Activated naive CD4-positive, alpha-beta T cell treated with anti-CD3 and anti-CD28 coated beads, Interleukin-2, amount 50 U/mL, for 24 hours (primary cell): ENCODE results near the gene SMIM8.
"Not testable (repeated sequence)": the region's sequence is repeated elsewhere in the genome, so short reads cannot be mapped to it uniquely, and the experiment has no call there.

Source experiments
- H3K27ac Mint-ChIP-seq: one replicate; pipeline ENCODE4 v1.8.0; 2021; ENCODE audit warnings: mild to moderate bottlenecking, mixed read lengths
- H3K27me3 Mint-ChIP-seq: one replicate; pipeline ENCODE4 v1.8.0; 2021; ENCODE audit warnings: mixed read lengths
- H3K36me3 Mint-ChIP-seq: one replicate; pipeline ENCODE4 v1.8.0; 2021; ENCODE audit warnings: mixed read lengths
- H3K4me1 Mint-ChIP-seq: one replicate; pipeline ENCODE4 v1.8.0; 2021; ENCODE audit warnings: mixed read lengths
- H3K4me3 Mint-ChIP-seq: one replicate; pipeline ENCODE4 v1.8.0; 2021; ENCODE audit warnings: mild to moderate bottlenecking, mixed read lengths
- H3K9me3 Mint-ChIP-seq: one replicate; pipeline ENCODE4 v1.8.0; 2021; ENCODE audit warnings: mixed read lengths

Gene SMIM8, protein sequence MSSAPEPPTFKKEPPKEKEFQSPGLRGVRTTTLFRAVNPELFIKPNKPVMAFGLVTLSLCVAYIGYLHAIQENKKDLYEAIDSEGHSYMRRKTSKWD

DNA sequence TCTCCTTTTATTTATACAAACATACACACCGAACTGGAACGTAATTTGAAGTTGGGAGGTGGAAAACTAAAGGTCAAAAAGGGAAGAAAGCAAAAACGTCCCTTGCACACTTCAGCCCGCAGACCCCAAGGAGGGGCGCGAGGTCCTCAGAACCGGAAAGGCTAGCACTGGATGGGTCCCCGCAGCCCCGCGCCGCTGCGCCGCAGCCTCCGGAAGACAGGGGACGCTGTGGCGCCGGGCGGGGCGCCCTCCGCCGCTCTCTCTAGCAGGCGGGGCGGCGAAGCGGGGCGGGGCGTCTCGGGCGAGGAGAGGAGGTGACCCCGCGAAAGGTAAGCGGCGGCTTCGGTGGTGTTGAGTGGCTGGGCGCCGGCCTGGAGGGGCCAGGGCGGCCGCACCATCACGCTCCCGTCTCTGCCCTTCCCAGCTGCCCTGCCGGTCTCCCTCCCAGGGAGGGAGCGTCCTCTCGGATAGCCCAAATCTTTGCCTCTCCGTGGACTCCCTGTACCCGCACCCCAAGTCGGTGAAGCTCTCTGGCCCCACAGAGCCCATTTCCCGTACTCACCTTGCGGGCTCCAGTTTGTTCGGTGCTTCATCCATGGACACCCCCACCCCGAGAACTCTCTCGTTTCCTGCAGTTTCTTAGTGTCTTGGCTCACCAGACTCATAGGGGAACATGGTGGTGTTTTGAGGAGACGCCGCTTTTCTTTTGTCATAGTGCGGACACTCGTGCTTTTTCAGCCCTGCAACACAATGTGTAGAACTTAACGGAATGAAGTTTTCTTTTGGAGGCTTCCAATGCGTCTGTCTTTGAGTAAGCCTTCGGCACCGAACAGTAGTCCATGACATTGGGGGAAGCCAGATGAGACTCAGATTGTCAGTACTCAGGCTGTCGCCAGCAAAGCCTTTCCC, at the start of gene SMIM8:
Gene SMIM8, plus strand, starts transcription at position 285 of the 909 bp plus-strand sequence. CDS start 14,444 bp downstream, outside the sequence.
- peaks cover 6% of the 10 kb centered on the region for H3K36me3 Mint-ChIP-seq
- no peaks in the 10 kb centered on the region for H3K27me3 Mint-ChIP-seq
- peaks cover 6% of the 10 kb centered on the region for H3K9me3 Mint-ChIP-seq
- peak within 1 kb of the TSS; percentile 91 for H3K27ac Mint-ChIP-seq
- H3K4me3 Mint-ChIP-seq = peak within 1 kb of the TSS; percentile 97
- peaks cover 23% of the 10 kb centered on the region for H3K4me1 Mint-ChIP-seq

DNA sequence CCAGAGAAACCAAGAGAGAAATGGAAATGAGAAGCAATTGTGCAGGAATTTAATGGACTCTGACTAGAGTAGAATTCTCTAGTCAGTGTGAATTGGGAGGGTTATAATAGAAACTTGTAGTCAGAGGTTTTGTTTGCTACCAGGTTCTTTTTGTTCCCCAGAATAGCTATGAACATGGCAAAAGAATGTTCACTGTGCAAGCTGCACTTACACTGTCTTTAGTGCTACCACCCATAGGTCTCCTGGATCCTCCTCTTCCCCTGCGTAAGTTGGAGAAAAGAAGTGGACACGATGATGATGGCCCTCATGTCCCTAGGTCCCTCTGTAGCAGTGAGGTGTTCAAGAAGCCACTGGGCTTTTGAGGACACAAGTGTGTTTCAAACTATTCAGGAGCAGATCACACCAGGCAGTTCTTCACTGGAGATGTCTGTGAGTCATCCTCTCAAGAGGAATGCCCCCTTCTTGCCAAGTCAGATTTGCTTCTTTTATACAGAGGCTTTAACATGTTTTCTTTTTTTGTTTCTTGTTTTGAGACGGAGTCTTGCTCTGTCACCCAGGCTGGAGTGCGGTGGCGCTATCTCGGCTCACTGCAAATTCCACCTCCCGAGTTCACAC, 47.6 kb upstream of the SMIM8 start:
- H3K27ac Mint-ChIP-seq = peak overlapping the region; percentile 56
- no peak overlapping the region for H3K4me3 Mint-ChIP-seq
- no peaks in the 10 kb centered on the region for H3K36me3 Mint-ChIP-seq

DNA sequence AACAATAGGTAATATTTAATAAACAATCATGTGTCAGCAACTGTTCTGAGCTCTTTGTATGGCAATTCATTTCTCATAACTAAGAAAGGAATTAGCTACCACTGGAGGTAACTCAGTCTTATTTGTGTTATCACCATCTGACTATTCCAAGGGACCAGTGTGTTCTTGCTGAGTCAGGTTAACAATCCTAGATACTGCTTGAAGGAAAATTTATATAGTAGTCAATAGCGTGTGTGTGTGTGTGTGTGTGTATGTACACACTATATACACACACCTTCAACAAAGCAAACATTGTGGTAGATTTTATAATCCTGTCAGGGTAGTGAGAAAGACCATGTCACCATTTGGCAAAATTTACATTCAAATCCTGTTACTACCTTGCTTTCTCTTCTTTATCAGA, 45.8 kb upstream of the SMIM8 start:
- H3K9me3 Mint-ChIP-seq = peaks cover 6% of the 10 kb centered on the region
- H3K4me3 Mint-ChIP-seq = no peak overlapping the region
- no peaks in the 10 kb centered on the region for H3K36me3 Mint-ChIP-seq
- H3K4me1 Mint-ChIP-seq = peaks cover 26% of the 10 kb centered on the region
- H3K27ac Mint-ChIP-seq = peak overlapping the region; percentile 13
- no peaks in the 10 kb centered on the region for H3K27me3 Mint-ChIP-seq

More for the DNA sequence above, 47.6 kb upstream of the SMIM8 start:
- Mint-ChIP-seq H3K9me3 (peaks cover 6% of the 10 kb centered on the region), H3K27me3 (no peaks in the 10 kb centered on the region), H3K4me1 (peaks cover 11% of the 10 kb centered on the region)

DNA sequence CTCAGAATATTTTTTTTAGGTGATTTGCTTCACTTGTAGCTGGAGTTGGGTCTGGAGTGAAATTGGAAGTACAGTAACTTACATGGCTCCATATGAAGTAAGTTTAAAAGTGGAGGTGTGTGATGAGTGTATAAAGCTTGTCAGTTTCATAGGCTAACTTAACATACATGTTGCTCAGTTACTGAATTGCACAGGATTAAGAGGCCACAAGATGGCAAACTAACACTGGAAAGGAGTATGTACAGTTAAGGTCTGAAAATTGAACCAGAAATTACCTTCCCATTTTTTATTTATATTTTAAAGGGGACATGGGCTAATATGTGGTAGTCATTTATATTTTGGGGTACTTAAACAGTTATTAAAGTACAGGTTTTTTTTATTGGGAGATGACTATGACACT, 45.3 kb upstream of the SMIM8 start:
- Mint-ChIP-seq H3K27me3 (no peaks in the 10 kb centered on the region), H3K4me3 (no peak overlapping the region)

DNA sequence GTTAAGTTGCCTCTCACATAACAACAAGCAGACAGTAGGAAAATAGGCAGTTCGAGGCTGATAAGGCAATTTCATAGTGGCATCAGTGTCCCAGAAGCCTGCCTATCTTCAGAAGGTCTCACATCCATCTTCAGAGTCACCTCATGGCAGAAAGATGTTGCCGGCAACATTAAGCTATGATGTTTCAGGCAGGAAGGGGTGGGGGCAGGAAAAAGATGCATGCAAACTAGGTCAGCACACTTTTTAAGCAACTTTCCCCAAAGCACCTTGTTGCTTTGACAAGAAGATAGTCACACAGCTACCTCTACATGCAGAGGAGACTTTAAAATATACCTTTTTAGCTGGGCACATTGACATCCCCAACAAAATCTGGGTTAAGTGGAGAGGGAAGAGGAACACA, 43.2 kb upstream of the SMIM8 start:
- no peak overlapping the region for H3K4me3 Mint-ChIP-seq
- H3K27ac Mint-ChIP-seq = no peak overlapping the region

More for the DNA sequence above, 45.3 kb upstream of the SMIM8 start:
- peaks cover 4% of the 10 kb centered on the region for H3K9me3 Mint-ChIP-seq
- no peaks in the 10 kb centered on the region for H3K36me3 Mint-ChIP-seq
- H3K4me1 Mint-ChIP-seq = peaks cover 30% of the 10 kb centered on the region
- H3K27ac Mint-ChIP-seq = no peak overlapping the region

DNA sequence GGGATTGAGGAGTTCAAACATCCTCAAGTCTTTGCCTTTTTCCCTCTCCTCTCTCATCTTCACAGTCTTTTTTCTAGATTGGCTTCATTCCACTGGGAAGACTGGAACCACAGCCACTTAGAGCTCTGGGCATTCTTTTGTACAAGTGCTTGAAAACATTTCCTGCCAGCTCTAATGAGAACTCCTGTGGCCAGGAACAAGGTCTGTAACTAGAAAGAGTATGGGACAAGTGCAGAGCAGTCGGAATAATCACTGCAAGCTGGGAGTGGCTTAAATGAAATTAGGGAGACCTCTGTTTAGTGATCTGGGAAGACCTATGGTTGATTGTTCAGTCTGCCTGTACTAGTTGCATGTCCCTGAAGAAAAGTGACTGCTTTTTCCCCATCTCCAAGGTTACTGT, 41.0 kb upstream of the SMIM8 start:
- Mint-ChIP-seq H3K9me3 (no peaks in the 10 kb centered on the region), H3K4me1 (peaks cover 34% of the 10 kb centered on the region), H3K27ac (no peak overlapping the region), H3K4me3 (no peak overlapping the region), H3K27me3 (no peaks in the 10 kb centered on the region), H3K36me3 (no peaks in the 10 kb centered on the region)

More for the DNA sequence above, 43.2 kb upstream of the SMIM8 start:
- Mint-ChIP-seq H3K36me3 (no peaks in the 10 kb centered on the region), H3K9me3 (no peaks in the 10 kb centered on the region), H3K27me3 (no peaks in the 10 kb centered on the region), H3K4me1 (peaks cover 30% of the 10 kb centered on the region)

DNA sequence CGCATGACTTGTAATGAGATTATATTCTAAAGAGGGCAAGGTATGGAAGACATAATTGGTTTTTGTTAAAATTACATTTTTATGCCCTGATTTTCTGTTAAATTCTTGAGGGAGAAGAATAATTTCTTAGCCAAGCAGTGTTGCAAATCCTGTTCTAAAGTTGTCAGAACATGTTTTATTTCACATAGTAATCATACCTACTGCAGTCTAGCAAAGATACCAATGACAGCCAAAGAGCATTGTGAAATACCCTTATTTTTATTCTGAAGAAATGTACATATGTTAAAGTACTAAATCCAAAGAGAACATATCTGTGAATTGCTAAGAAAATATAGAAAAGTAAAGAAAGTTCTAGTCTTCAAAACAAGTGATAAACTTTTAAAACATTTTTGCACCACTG, 39.6 kb upstream of the SMIM8 start:
- H3K27me3 Mint-ChIP-seq = peaks cover 1% of the 10 kb centered on the region
- no peaks in the 10 kb centered on the region for H3K9me3 Mint-ChIP-seq
- H3K4me3 Mint-ChIP-seq = no peak overlapping the region
- no peaks in the 10 kb centered on the region for H3K36me3 Mint-ChIP-seq
- no peak overlapping the region for H3K27ac Mint-ChIP-seq
- peaks cover 34% of the 10 kb centered on the region for H3K4me1 Mint-ChIP-seq

DNA sequence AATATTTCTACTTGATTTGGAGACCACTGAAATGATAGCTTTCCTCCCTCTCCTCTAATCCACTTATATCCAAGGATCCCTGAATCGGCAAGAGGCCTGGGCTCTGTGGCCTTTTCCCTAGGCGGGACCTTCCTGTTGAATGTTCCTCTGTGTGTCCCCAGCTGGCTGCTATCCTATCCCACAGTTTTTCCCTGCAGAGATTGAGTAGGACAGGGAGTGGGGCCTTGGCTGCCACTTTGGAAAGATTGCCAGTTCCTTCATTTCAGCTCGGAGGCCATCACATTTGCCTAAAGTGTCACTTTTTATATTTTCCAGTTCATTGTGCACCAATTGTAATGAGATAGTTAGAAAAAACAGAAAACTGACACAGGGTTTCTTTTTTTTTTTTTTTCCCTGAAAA, 38.9 kb upstream of the SMIM8 start:
- H3K4me1 Mint-ChIP-seq = peaks cover 34% of the 10 kb centered on the region
- H3K9me3 Mint-ChIP-seq = no peaks in the 10 kb centered on the region
- H3K27me3 Mint-ChIP-seq = peaks cover 1% of the 10 kb centered on the region
- H3K36me3 Mint-ChIP-seq = no peaks in the 10 kb centered on the region
- no peak overlapping the region for H3K4me3 Mint-ChIP-seq
- peak overlapping the region; percentile 46 for H3K27ac Mint-ChIP-seq

DNA sequence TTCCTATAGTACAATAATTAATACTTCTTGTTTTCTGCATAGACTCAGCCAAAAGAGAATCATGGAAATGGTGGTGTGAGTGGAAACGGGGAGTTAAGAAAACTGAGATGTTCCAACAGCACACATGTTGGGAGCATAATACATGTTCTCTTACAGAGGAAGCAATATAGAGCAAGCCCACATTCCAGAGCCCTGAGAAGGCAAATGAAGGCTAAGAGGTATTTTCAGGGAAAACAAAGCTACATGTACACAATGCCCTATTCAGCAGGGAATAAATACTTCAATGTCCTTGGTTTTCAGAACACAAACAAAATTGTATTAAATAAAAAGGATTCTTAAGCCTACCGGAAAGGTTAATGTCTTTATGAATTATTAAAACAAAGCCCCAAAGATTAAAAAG, 35.1 kb upstream of the SMIM8 start:
- no peak overlapping the region for H3K27ac Mint-ChIP-seq
- H3K36me3 Mint-ChIP-seq = no peaks in the 10 kb centered on the region
- no peaks in the 10 kb centered on the region for H3K9me3 Mint-ChIP-seq
- H3K4me3 Mint-ChIP-seq = no peak overlapping the region
- H3K4me1 Mint-ChIP-seq = peaks cover 4% of the 10 kb centered on the region
- H3K27me3 Mint-ChIP-seq = peaks cover 4% of the 10 kb centered on the region

DNA sequence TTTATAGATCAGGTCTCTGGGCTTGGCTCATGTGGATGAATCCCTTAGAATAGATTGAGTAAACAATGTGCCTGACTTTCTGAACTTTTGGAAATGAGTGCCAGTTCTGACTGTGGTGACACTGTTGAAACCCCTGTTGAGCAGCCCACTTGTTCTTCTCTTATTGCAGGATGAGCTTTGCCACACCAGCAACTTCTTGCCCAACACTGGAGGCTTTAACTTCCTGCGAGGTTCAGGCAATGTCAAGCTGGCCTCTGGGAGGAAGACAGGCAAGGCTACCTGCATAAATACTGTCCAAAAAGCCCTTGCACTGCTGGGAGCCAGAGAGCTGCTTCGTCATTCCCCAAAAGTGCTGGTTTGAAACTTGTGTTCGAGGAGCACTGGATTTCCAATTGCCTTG, 32.8 kb upstream of the SMIM8 start:
- H3K4me1 Mint-ChIP-seq = peaks cover 4% of the 10 kb centered on the region
- no peak overlapping the region for H3K27ac Mint-ChIP-seq
- H3K36me3 Mint-ChIP-seq = peaks cover 1% of the 10 kb centered on the region
- no peak overlapping the region for H3K4me3 Mint-ChIP-seq
- H3K27me3 Mint-ChIP-seq = peaks cover 9% of the 10 kb centered on the region
- H3K9me3 Mint-ChIP-seq = no peaks in the 10 kb centered on the region

DNA sequence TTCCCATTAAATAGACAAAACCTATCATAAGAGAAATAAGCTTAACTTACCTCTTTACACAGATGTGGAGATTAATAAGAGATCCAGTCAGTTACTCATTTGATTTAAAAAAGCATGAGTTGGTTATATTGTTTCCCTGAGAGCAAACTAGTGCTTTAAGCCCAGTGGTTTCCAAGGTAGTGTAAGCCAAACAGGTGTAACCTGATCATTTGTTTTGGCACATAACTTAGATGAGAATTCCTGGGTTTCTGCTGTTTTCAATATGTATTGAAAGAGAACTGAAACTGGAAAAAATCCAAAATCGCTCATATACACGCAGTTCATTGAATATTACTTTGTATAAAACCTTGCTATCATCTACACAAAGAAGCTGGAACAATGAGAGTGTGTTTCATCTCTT, 30.5 kb upstream of the SMIM8 start:
- Mint-ChIP-seq H3K4me1 (no peaks in the 10 kb centered on the region), H3K27me3 (peaks cover 21% of the 10 kb centered on the region), H3K36me3 (peaks cover 3% of the 10 kb centered on the region), H3K4me3 (no peak overlapping the region), H3K27ac (no peak overlapping the region), H3K9me3 (no peaks in the 10 kb centered on the region)

DNA sequence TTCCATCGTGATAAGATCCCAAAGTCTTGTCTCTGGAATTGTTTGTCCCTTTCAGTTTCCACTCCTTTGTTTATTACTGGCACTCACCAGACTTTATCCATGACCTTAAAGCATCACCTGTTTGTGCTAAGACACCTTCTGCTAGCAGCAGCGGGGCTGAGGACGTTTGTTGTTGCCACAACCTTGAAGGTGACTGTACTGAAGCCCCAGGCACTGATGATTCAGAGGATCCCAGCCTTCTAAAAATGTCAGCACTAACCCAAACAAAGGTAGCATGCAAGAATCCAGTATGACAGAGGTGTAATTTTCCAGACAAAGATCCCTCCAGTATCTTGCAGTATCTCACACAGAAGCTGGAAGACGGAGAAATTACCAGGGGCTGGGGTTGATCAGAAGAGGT, 28.9 kb upstream of the SMIM8 start:
- H3K27me3 Mint-ChIP-seq = peaks cover 27% of the 10 kb centered on the region
- no peak overlapping the region for H3K27ac Mint-ChIP-seq
- H3K9me3 Mint-ChIP-seq = no peaks in the 10 kb centered on the region
- H3K4me1 Mint-ChIP-seq = no peaks in the 10 kb centered on the region
- H3K36me3 Mint-ChIP-seq = peaks cover 3% of the 10 kb centered on the region
- H3K4me3 Mint-ChIP-seq = no peak overlapping the region

DNA sequence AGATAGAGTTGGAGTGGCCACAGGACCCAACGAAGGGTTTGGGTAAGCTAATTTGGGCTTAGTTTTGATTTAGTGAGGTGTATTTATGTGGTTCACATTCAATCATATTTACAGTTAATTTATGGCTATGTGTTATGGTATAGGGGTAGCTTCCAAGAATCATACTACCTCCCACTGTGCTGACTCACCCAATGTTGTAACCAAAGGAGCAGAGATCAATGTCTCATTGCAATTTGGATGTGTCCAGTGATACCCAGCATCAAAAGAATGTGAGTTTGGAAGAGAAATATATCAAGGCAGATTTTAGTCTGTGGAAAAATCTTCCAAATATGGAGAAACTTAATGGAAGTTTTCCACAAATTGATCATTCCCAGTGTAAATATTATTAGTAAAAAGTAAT, 25.3 kb upstream of the SMIM8 start:
- no peak overlapping the region for H3K4me3 Mint-ChIP-seq
- peaks cover 41% of the 10 kb centered on the region for H3K27me3 Mint-ChIP-seq
- no peaks in the 10 kb centered on the region for H3K9me3 Mint-ChIP-seq
- no peaks in the 10 kb centered on the region for H3K4me1 Mint-ChIP-seq
- H3K36me3 Mint-ChIP-seq = peaks cover 3% of the 10 kb centered on the region
- H3K27ac Mint-ChIP-seq = no peak overlapping the region

DNA sequence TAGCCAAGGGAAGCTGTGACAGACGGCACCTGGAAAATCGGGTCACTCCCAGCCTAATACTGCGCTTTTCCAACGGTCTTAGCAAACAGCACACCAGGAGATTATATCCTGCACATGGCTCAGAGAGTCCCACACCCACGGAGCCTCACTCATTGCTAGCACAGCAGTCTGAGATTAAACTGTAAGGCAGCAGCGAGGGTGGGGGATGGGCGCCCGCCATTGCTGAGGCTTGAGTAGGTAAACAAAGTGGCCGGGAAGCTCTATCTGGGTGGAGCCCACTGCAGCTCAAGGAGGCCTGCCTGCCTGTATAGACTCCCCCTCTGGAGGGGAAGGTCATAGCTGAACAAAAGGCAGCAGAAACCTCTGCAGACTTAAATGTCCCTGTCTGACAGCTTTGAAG, 21.1 kb upstream of the SMIM8 start:
- H3K4me3 Mint-ChIP-seq, H3K4me1 Mint-ChIP-seq, H3K36me3 Mint-ChIP-seq, H3K9me3 Mint-ChIP-seq, H3K27ac Mint-ChIP-seq: not testable (repeated sequence)
- H3K27me3 Mint-ChIP-seq = peaks cover 41% of the 10 kb centered on the region

DNA sequence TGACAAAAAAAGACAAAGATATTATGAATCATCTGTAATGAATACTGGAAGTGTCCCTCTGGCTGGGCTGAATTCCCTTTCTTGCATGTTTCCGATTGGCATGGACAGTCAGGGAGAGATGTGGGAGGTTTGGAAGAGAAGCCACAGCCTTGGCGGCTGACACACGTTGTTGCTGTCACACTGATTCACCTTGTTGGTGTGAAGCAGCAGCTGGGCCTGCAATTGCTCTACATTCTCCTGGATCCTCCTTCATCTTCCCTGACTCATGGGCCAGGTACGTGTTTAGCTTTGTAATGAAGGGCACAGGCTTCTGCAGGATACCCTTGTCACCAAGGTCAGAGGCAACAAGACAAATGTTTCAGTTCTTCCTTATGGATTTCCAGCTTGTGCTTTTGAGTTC, 13.4 kb upstream of the SMIM8 start:
- no peaks in the 10 kb centered on the region for H3K36me3 Mint-ChIP-seq
- peaks cover 2% of the 10 kb centered on the region for H3K9me3 Mint-ChIP-seq
- H3K4me1 Mint-ChIP-seq = no peaks in the 10 kb centered on the region
- peaks cover 9% of the 10 kb centered on the region for H3K27me3 Mint-ChIP-seq
- no peak overlapping the region for H3K4me3 Mint-ChIP-seq
- no peak overlapping the region for H3K27ac Mint-ChIP-seq

DNA sequence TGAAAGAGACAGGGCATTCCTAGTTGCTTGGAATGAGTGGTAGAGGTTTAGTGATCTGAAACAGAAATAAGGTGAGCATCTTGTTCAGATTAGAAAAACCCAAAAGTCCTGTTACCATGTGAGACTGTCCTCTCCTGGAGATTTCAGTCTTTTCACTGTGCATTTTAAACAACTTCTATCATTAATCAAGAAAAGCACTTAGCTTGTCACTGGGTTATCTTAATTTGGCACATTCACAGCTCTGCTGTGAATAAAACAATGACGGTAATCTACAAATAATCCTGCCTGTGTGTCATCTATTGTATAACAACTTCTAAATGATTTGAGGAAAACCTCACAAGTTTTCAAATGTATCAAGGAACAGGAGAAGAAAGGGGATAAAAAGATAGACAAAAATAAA, 9.5 kb upstream of the SMIM8 start:
- Mint-ChIP-seq H3K27me3 (peaks cover 12% of the 10 kb centered on the region), H3K36me3 (no peaks in the 10 kb centered on the region), H3K4me1 (no peaks in the 10 kb centered on the region), H3K27ac (no peak overlapping the region), H3K9me3 (no peaks in the 10 kb centered on the region), H3K4me3 (no peak overlapping the region)
